Measurements from ENCODE around the gene TMEM271.

Gene TMEM271

GRCh38 chr4:534101-534575 lies 42.0 kb downstream of the TMEM271 start:
- no peak for FAIRE-seq
- DNase-seq (ENCODE audit: low spot score) = no peak

- DNase-seq (ENCODE audit: low spot score) (no peak), FAIRE-seq (no peak)
Observed at GRCh38 chr4:533318-534100, 42.6 kb downstream of the TMEM271 start.

DNA sequence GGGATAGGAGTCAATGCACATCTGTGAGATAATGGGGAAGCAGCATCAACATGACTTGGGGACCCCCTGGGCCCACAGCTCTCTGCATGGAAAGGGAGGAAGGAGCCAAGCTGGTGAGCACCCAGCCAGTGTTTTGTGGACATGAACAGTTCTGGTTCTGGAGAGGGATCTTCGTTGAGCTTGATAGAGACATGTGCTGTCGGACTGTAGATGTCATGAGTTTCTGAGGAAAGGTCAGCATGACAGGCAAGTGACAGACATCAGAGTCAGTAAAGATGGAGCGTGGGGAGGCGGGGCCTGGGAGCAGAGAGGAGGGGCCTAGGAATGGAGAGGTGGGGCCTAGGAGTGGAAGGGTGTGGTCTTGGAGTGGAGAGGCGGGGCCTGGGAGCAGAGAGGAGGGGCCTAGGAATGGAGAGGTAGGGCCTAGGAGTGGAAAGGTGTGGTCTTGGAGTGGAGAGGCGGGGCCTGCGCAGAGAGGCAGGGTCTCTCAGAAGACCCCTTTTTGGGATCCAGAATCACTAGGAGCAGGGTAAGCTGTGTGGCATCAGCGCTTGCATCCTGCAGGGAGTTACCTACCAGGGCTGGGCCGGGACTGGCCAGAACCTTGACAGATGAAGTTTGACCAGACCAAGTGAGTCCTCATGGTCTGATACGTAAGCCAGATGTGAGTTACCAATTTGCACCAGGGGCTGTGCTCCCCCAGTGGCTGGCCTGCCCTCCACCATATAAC lies 43.3 kb downstream of the TMEM271 start:
- DNase-seq (ENCODE audit: low spot score) = peak; percentile 6

GRCh38 chr4:531721-532565 lies 44.2 kb downstream of the TMEM271 start:
- no peak for FAIRE-seq

More for the DNA sequence above, 43.3 kb downstream of the TMEM271 start:
- FAIRE-seq = no peak

GRCh38 chr4:531076-531475 lies 45.0 kb downstream of the TMEM271 start:
- FAIRE-seq = no peak

More at GRCh38 chr4:531721-532565, 44.2 kb downstream of the TMEM271 start:
- no peak for DNase-seq (ENCODE audit: low spot score)

GRCh38 chr4:530017-530781 lies 45.9 kb downstream of the TMEM271 start:
- DNase-seq (ENCODE audit: low spot score) (no peak), FAIRE-seq (no peak)

More at GRCh38 chr4:531076-531475, 45.0 kb downstream of the TMEM271 start:
- DNase-seq (ENCODE audit: low spot score) = no peak

GRCh38 chr4:529563-529962 lies 46.5 kb downstream of the TMEM271 start:
- FAIRE-seq (no peak), DNase-seq (ENCODE audit: low spot score) (no peak)

- FAIRE-seq = no peak
- DNase-seq (ENCODE audit: low spot score) = no peak
Observed at GRCh38 chr4:528835-529234, 47.3 kb downstream of the TMEM271 start.

DNA sequence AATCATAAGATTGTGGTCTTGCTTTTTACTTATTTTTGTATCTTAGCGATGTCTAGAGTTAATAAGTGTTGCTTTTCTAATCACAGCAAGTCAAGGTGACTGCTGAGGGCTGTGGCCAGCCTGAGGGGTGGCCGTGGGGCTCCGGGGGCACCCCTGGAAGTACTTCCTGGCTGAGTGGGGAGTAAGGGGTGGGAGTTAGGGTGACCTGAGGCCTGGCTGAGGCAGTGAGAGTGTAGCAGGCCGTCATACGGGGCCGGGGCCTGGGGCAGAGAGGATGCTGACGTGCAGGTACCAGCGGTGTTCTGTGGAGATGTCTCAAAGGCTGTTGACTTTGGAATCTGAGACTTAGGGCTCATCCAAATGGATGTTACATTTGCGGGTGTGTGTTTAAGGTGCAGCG lies 47.8 kb downstream of the TMEM271 start:
- FAIRE-seq (no peak), DNase-seq (ENCODE audit: low spot score) (no peak)

- FAIRE-seq = no peak
- no peak for DNase-seq (ENCODE audit: low spot score)
Observed at GRCh38 chr4:526971-527460, 49.1 kb downstream of the TMEM271 start.

GRCh38 chr4:526189-526909 lies 49.7 kb downstream of the TMEM271 start:
- FAIRE-seq (no peak), DNase-seq (ENCODE audit: low spot score) (no peak)

- FAIRE-seq = no peak
Observed at GRCh38 chr4:525660-526059, 50.4 kb downstream of the TMEM271 start.

DNA sequence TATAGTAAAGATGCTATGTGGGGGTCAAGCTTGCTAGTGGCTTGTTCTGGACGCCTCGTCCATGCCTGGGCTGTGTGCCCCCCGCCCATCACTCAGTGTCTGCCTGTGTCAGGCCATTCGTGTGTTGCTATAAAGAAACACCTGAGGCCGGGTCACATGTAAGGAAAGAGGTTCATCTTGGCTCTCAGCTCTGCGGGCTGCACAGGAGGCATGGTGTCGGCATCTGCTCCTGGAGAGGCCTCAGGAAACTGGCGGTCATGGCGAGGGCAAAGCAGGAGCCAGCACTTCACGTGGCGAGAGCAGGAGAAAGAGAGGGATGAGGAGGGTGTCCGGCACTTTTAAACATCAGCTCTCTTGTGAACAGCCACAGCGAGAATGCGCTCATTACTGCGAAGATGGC lies 51.9 kb downstream of the TMEM271 start:
- DNase-seq (ENCODE audit: low spot score) (no peak), FAIRE-seq (no peak)

More at GRCh38 chr4:525660-526059, 50.4 kb downstream of the TMEM271 start:
- DNase-seq (ENCODE audit: low spot score) = no peak

Data from urothelium cell line (cell line).